ENCODE results near the gene GARIN5A.
"Not testable (repeated sequence)": the region's sequence is repeated elsewhere in the genome, so short reads cannot be mapped to it uniquely, and the experiment has no call there.

GRCh38 chr19:50439130-50439529, 37.5 kb downstream of the GARIN5A start:
- not testable (repeated sequence) for TF ChIP-seq CTCF (IDR thresholded peaks at IDR 0.05); POLR2AphosphoS5 (IDR thresholded peaks at IDR 0.05; ENCODE audit: insufficient read depth in 1 of 2, low read depth in 1 of 2); POLR2A (IDR thresholded peaks at IDR 0.05)
